Hippocampal formation (tissue), 2 donors: ENCODE results near the gene DTNB.

Source experiments
- DNase-seq, 2 donors: peaks; one replicate each; lab custom pipeline; 2025; lab: John Stamatoyannopoulos, UW

DTNB gene

DNA sequence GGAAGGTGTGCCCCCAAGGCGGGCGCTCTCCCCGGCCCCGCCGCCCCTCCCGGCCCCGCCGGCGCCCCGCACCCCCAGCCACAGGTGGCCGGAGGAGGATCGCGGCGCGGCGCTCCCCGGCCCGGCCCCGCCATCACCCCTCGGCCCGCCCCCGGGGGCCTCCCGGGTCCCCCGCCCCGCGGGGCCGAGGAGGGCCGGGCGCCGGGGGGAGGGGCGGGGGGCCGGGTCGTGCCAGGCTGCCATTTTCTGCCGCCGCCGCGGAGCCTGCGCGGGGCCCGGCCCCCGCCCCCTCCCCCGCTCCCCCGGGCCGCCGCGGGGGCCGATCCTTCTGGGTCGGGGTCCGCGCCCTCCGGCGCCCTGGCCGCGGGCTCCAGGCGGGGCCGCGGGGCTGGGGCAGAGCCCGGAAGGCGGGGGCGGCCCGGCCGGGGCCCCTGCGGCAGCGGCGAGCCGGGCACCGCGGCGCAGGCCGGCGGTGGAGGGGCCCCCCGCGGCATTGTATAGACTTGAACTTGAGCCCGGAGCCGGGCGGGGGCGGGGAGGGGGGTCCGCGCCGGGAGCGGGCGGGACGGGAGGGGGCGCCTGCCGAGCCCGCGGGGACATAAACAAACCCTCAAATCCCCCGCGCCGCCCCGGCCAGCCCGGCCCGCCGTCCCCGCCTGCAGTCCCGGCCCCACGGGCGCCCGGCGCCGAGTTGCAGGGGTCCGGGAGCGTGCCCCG, 332.2 kb downstream of the DTNB start:
- DNase-seq = peak; percentile 36 to 57

DNA sequence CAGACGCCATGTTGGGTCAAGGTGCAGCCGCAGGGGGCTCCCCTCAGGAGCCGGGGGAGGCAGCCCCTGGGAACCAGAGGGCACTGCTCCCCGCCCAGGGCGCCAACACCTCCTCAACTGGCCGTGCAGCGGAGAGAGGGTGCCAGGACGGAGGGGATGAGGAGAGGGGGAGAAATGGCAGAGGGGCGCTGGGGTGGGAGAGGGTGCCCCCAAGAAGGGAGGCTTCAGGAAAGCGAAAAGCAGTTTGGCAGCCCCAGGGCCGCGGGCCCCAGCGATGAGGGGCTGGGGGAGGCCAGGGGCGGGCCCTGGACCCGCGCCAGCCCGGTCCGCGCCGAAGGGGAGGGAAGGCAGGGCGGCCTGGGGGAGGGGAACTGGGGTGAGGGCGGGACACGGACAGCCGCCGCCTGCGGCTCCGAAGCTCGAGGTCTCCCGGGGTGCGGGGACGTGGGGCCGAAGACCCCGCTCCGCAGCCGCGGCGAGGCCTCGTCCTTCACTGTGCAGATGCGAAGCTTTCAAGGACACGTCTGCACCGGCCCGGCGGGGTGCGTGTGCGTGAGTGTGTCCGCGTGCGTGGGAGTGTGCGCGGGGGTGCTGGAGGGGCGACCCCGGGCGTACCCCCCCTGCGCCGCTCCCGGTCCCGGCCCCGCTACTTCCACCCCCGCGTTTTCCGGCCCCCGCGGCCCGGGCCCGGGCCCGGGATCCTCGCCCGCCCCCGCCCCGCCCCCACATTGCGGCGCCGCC, 333.0 kb downstream of the DTNB start:
- DNase-seq = no peak

- DNase-seq = no peak
Measured at GRCh38 chr2:25339791-25340180, 333.6 kb downstream of the DTNB start.

- DNase-seq = no peak
Measured at GRCh38 chr2:25339211-25339674, 334.1 kb downstream of the DTNB start.

DNA sequence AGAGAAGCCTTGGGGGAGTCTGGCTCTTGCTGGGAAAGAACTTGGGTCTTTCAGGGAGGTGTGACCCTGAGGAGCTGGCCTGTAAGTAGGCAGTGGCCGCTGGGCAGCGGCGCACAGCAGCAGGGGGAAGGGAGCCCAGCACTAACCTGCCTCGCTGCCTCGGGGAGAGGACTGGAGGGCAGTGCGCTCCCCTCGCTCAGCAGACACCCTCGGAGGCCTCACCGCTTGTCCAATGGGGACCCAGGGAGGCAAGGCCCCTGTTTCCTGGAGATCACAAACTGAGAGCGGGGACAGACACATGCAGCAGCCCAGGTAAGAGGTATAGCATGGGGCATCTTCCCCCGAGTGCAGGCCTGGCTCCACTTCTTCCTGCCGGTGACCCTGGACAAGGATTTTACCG, 335.0 kb downstream of the DTNB start:
- no peak for DNase-seq

GRCh38 chr2:25337891-25338290, 335.5 kb downstream of the DTNB start:
- DNase-seq = no peak

DNA sequence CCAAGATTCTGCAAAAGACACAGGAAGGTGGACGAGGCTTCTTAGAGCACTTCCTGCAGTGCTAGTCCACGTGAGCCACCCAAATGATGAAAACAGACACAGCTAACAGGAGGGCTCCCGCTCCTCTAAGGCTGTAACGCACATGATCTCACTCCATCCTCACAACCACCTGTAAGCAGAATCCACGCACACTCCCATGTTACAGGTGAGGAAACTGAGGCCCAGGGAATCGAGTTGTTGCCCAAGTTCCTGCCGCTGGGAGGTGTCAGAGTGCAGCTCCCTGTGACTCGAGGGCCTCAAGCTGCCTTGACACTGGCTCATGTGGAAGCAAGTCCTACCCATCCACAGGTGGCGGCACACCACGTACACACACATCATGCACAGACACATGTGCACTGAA, 336.1 kb downstream of the DTNB start:
- no peak for DNase-seq

DNA sequence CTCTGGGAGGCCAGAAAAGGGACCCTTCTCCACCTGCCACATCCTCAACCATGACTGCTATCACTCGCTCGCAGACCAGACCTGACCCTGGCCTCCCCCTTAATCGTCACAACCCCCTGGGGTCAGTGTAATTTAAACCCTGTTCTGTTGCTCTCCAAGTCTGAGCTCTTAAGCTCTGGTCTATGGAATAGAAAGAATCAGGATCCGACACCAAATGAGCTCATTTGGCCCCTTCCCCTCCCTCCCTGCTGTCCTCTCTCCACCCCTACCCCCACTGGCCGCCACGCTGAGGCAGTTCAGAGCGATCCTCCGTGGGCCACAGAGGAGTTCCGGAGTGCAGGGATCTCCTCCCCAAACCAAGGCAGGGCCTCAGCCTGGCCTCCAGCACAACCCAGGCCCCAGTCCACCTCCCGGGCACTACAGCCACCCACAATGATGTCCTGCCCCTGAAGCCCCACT, 337.0 kb downstream of the DTNB start:
- DNase-seq = no peak

DNA sequence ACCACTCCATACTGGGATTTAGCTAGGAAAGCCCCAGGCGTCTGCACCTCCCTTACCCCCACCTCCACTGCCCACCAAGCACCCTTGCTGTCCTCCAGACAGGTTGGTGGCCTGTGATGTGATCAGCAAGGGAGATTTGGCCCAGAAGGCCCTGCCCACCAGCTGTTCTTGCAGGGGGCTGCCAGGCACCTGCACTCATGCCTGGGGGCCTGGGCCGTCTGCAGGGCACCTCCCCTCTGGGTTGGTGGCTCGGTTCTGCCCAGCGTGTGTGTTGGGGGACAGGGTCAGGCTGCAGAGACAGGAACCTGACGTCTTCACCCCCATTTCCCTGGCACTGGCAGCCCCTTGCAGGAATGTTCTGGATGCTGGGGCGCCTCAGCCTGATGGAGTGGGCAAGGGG, 337.4 kb downstream of the DTNB start:
- no peak for DNase-seq

- DNase-seq = no peak
Measured at GRCh38 chr2:25335204-25335603, 338.2 kb downstream of the DTNB start.

GRCh38 chr2:25334482-25334881, 338.9 kb downstream of the DTNB start:
- no peak for DNase-seq

GRCh38 chr2:25333981-25334380, 339.4 kb downstream of the DTNB start:
- DNase-seq = no peak

- peak; percentile 66 to 78 for DNase-seq
Measured at GRCh38 chr2:25332571-25332970, 340.8 kb downstream of the DTNB start.

DNA sequence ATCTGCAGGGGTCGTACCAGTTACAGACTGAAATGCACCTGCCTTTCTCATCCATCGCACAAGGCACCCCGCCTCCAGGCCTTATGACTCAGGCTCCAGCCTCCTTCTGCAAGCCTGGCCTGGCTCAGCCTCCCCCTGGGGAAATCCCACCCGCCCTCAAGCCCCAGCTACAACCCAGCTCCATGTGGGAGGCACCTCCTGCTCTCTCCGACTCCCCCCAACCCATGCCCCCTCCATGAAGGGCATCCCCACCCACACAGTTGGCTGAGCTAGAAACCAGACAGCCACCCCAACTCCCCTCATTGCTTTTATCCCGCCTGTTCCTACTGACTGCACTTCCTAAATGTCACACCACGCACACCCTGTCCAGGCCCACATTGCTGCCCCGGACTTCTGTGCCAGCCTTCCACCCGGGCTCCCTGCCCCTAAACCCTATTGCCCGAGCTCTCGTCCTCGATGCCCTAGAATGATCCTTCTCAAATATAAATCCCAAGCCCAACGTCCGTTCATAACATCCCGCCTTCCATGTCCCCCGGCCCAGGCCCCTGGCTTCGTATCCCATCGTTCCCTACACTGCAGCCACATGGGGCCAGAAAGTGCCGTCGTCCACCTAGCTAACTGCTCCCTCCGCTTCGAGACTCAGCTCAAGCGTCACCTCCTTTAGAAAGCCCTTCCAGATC, 341.6 kb downstream of the DTNB start:
- no peak for DNase-seq

DNA sequence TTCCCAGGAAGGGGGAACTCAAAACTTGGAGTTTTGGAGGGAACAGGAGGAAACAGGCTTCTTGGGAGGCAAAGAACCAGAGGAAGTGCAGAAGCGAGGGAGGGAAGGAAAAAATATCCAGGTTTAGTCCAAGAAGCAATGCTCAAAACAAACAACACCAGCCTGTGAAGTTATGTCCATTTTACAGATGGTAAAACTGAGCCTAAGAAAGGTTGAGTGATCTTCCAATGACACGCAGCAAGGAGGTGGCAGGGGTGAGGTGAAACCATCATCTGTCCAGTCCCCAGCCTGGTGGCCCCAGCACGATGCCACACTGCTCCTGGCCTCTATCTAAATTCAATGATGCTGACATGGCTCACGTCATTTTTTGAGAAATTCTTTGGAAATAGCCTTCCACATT, 342.4 kb downstream of the DTNB start:
- no peak for DNase-seq

GRCh38 chr2:25330273-25330672, 343.1 kb downstream of the DTNB start:
- DNase-seq = no peak

- no peak for DNase-seq
Measured at GRCh38 chr2:25328152-25329085, 345.0 kb downstream of the DTNB start.
